ENCODE measurements around the gene XXYLT1. TPM values are rescaled to one million over a fixed set of nuclear protein-coding genes. Genes with fewer than 3 reads are reported as not detected.

The XXYLT1 gene
- total and polyA plus RNA-seq, 10 donors, result 2.7 to 22.3 (median 9.5) TPM

DNA sequence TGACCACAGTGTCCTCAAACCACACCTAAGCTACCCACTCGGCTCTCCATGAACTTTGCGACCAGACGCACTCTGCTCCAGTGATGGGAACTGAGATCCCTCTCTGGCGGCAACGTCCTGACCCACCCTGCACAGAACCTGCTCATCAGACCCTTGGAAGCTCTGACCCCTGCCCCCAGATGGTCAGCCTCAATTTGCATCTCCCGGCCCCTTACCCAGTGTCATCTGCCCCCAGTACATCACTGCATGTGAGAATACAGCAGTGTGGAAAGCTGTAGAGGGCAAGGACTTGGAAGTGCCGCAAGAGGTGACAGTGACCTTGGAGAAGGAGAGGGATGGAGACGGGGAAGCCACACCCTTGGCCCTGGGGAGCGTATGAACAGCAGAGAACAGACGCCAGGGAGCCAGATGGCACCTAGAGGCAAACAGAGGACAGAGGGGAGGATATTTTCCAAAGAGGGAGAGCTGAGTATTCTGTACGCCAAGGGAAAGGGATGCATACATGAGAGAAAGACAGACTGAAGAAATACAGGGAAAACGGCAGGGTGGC, 192.0 kb downstream of the XXYLT1 start:
- intact Hi-C loops (cut with DNase I; ENCODE audit: low total_unique reads), result no loop called here
- H3K4me3 ChIP-seq, result no peak overlapping the region
- DNase-seq, result peak; percentile 50

DNA sequence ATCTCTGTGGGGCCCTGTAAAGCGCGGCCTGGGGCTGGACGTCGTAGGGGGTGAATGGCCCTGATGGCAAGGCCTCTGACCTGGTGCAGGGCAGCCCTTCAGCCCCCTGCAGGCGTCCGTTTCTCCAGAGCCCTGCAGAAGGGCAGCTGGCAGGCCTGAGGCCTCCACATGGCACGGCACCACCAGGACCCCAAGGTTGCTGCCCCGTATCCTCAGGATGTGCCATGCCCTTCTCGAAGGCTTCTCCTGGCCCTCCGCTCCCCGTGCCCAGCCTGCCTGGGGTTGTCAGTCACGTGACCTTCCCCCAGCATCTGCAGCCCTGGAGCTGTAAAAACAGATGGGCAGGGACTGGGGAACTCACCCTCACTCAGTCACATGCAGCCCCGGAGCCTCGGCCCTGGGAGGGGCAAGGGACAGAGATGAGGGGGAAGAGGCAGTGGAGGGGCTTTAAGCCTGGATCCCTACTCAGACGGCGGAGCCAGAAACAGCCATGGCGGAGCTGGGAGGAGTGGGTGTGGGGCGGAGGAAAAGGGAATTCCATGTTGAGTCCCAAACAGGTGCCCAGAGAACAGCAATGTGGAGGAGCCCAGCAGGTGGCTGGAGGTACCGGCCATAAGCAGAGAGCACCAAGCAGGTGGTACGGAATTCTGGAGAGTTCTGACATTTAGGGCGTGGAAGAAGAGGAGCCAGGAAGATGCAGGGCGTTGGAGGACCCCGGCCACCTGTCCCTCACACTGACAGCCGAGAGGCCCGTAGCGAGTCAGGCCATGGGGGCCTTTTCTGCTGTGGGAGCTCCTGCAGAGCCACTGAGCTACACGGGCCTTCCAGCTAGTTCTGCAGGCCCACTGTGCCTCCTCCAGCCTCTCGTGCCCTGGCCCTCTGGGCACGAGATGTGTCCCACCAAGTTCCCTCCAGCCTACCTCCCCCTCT, 193.1 kb downstream of the XXYLT1 start:
- 73 to 90% (median 83%) methylated on average over 23 to 29 of the region's 29 CpGs for WGBS, 5 donors
- H3K27ac ChIP-seq, result no peak overlapping the region

More for the DNA sequence above, 192.0 kb downstream of the XXYLT1 start:
- Histone ChIP-seq H3K27me3 (replicated peaks in 1 of 7) (no peaks in the 10 kb centered on the region), H3K27ac (peak overlapping the region in 3 of 8 donors; percentile 73 to 87 (median 77)), H3K4me1 (peaks cover 0 to 84% (median 41%) of the 10 kb centered on the region in 6 donors), H3K9me3 (no peaks in the 10 kb centered on the region), H3K36me3 (no peaks in the 10 kb centered on the region)
- WGBS, 5 donors, result 76 to 83% (median 81%) methylated on average over 12 of the region's 12 CpGs
- TF ChIP-seq POLR2A (IDR thresholded peaks at IDR 0.05), result no peak
- no peak for TF ChIP-seq POLR2AphosphoS5 (IDR thresholded peaks at IDR 0.05)
- TF ChIP-seq, protein P1, sequence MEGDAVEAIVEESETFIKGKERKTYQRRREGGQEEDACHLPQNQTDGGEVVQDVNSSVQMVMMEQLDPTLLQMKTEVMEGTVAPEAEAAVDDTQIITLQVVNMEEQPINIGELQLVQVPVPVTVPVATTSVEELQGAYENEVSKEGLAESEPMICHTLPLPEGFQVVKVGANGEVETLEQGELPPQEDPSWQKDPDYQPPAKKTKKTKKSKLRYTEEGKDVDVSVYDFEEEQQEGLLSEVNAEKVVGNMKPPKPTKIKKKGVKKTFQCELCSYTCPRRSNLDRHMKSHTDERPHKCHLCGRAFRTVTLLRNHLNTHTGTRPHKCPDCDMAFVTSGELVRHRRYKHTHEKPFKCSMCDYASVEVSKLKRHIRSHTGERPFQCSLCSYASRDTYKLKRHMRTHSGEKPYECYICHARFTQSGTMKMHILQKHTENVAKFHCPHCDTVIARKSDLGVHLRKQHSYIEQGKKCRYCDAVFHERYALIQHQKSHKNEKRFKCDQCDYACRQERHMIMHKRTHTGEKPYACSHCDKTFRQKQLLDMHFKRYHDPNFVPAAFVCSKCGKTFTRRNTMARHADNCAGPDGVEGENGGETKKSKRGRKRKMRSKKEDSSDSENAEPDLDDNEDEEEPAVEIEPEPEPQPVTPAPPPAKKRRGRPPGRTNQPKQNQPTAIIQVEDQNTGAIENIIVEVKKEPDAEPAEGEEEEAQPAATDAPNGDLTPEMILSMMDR (IDR thresholded peaks at IDR 0.05 in 8 of 11, conservative IDR thresholded peaks at IDR 0.05 in 3 of 11), result no peak

DNA sequence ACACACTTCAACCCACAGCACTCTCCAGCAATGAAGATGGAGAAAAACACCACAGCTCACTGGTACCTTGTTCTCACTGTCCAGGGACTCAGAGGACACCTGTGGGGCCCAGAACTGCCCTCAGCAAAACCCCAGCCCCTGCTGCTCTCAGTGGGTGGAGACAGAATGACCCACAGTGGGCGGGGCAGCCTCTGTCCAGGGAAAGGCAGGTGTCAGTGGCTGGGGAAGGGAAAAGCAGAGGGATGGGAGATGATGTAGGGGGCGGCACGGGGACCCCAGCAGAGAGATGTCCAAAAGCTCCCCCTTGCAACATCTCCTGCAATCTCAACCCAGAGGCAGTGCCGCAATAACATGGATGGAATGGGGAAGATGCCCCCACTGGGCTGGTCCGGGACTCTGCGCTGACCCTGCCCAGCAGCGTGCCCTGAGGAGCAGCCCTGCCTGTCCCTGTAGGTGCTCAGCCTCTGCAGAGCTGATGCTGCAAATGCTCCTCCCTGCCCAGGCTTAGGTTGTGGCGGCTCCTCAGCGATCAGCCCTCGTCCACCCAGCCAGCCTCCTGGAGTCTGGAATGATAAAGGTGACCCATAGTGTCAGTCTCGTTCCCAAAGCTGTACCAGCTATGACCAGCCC, 193.9 kb downstream of the XXYLT1 start:
- 86 to 97% (median 92%) methylated on average over 5 to 11 of the region's 11 CpGs for WGBS, 5 donors
- peak; percentile 67 for DNase-seq
- Histone ChIP-seq H3K9me3 (no peaks in the 10 kb centered on the region), H3K27me3 (replicated peaks in 1 of 7) (no peaks in the 10 kb centered on the region), H3K36me3 (peaks cover 0 to under 1% (median 0%) of the 10 kb centered on the region in 6 donors), H3K27ac (no peak overlapping the region), H3K4me3 (no peak overlapping the region), H3K4me1 (peaks cover 0 to 77% (median 39%) of the 10 kb centered on the region in 6 donors)
- TF ChIP-seq POLR2A (IDR thresholded peaks at IDR 0.05) (no peak), POLR2AphosphoS5 (IDR thresholded peaks at IDR 0.05) (no peak)
- TF ChIP-seq, protein P1 (IDR thresholded peaks at IDR 0.05 in 8 of 11, conservative IDR thresholded peaks at IDR 0.05 in 3 of 11), result no peak
- intact Hi-C loops (cut with DNase I; ENCODE audit: low total_unique reads), result no loop called here

More for the DNA sequence above, 193.1 kb downstream of the XXYLT1 start:
- Histone ChIP-seq H3K4me1 (peaks cover 0 to 85% (median 41%) of the 10 kb centered on the region in 6 donors), H3K4me3 (no peak overlapping the region), H3K27me3 (replicated peaks in 1 of 7) (no peaks in the 10 kb centered on the region), H3K36me3 (no peaks in the 10 kb centered on the region), H3K9me3 (no peaks in the 10 kb centered on the region)
- TF ChIP-seq POLR2AphosphoS5 (IDR thresholded peaks at IDR 0.05) (peak in 2 of 3 donors; percentile 50 to 64), POLR2A (IDR thresholded peaks at IDR 0.05) (no peak)
- TF ChIP-seq, protein P1 (IDR thresholded peaks at IDR 0.05 in 8 of 11, conservative IDR thresholded peaks at IDR 0.05 in 3 of 11), result no peak
- intact Hi-C loops (cut with DNase I; ENCODE audit: low total_unique reads), result no loop called here
- peak; percentile 73 for DNase-seq

All from spleen (tissue), 11 donors.